H1 (cell line): ENCODE data around the gene WDR26.

Experiments used
- CTCF ChIP-seq, 3 experiments: IDR thresholded peaks; 1 replicate in 2 of 3; 2 replicates in 1 of 3; pipeline versions ENCODE4 v1.5.1 to v1.6.1; 2011; ENCODE audit warnings: low read length in 3 of 3, mild to moderate bottlenecking in 3 of 3, inconsistent platforms in 2 of 3, low read depth in 1 of 3, moderate library complexity in 1 of 3; ENCODE audit not compliant: insufficient read depth in 1 of 3; ENCODE audit errors: control extremely low read depth in 1 of 3
- RAD21 ChIP-seq, 2 experiments: IDR thresholded peaks in 1 of 2; conservative IDR thresholded peaks in 1 of 2; 2 replicates each; pipeline ENCODE4 v1.6.1; 2011; ENCODE audit warnings: low read depth in 2 of 2, low read length in 2 of 2, improper control_type of control experiment in 1 of 2, inconsistent platforms in 1 of 2, mild to moderate bottlenecking in 1 of 2, moderate library complexity in 1 of 2
- TAF1 ChIP-seq: IDR thresholded peaks from 2 replicates; pipeline ENCODE4 v1.6.1; 2011; ENCODE audit warnings: mild to moderate bottlenecking, low read depth, low read length

- no peak for TF ChIP-seq RAD21 (IDR thresholded peaks at IDR 0.05 in 1 of 2, conservative IDR thresholded peaks at IDR 0.05 in 1 of 2; ENCODE audit: low read depth in 2 of 2, low read length in 2 of 2)
- TF ChIP-seq TAF1 = no peak
- TF ChIP-seq CTCF (IDR thresholded peaks at IDR 0.05; ENCODE audit: control extremely low read depth in 1 of 3, insufficient read depth in 1 of 3, low read depth in 1 of 3, low read length in 3 of 3) = no peak
Observed at GRCh38 chr1:224408294-224408590, 26.4 kb downstream of the WDR26 start.
